Measurements from ENCODE around the gene NDST3. TPM values are rescaled to one million over a fixed set of nuclear protein-coding genes. Genes with fewer than 3 reads are reported as not detected.

NDST3 gene
- total RNA-seq: 0.09 TPM in 1 of 2 replicates, not detected in the other

- intact Hi-C loops (cut with micrococcal nuclease): loop anchor here (5.0 kb wide), 1 partner anchor 188 kb away; no protein-coding TSS in a partner anchor
Observed at GRCh38 chr4:118034053-118034785, at the start of gene NDST3. Gene NDST3 (plus strand): TSS chr4:118034486. CDS start chr4:118053911, 19,425 bp downstream.

DNA sequence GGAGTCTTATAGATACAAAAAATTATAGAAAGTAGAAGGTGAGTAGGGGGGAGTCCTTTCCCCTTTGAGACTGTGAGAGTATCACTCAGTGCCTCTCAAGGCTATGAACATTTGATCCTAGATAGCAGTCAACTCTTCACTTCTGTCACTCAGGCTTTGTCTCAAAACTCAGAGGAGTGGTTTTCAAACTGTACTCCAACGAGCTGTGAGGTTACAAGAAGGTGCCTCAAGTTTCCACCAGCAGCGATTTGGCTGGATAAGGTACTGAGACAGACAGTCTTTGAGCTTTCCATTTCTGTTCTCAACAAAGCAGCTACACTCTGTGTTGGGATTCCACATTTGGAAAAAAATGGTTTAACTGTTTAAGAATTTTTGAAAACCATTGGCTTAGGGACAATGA is 48.0 kb upstream of the NDST3 start:
- intact Hi-C loops (cut with micrococcal nuclease): no loop called here

DNA sequence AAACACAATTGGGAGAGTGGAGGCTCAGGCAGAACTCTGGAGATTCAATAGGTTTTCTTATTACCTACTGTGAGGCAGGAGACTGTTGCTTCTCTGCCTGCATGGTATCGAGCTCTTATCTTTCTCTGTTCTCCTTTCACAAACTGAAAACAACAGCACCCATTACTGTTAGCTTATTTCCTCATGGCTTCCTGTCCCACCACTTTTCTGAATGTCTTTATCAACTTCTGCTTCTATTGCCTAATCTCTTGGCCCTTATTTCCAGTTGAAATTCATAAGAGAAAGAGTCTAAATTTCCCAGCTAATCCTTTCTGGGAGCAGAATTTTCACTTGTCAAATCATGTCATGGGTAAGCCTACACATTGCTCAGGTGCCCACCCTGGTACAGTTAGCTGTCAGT is 46.8 kb upstream of the NDST3 start:
- intact Hi-C loops (cut with micrococcal nuclease): no loop called here

GRCh38 chr4:117996891-117997290 is 37.4 kb upstream of the NDST3 start:
- intact Hi-C loops (cut with micrococcal nuclease): no loop called here

- intact Hi-C loops (cut with micrococcal nuclease): no loop called here
Observed at GRCh38 chr4:118004088-118004487, 30.2 kb upstream of the NDST3 start.

- intact Hi-C loops (cut with micrococcal nuclease): no loop called here
Observed at GRCh38 chr4:118005883-118006282, 28.4 kb upstream of the NDST3 start.

DNA sequence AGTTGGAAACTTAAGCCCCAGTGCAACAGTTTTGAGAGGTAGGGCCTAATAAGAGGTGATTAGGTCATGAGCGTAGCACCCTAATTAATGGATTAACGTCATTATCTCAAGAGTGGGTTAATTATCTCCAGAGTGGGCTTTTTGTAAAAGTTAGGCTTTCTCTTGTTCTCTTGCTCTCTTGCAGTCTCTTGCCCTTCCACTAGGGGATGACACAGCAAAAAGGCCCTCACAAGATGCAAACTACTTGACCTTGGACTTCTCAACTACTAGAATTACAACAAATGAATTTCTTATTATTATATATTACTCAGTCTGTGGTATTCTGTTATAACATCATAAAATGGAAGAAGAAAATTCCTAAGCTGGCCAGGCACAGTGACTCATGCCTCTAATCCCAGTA is 22.1 kb upstream of the NDST3 start:
- intact Hi-C loops (cut with micrococcal nuclease): no loop called here

DNA sequence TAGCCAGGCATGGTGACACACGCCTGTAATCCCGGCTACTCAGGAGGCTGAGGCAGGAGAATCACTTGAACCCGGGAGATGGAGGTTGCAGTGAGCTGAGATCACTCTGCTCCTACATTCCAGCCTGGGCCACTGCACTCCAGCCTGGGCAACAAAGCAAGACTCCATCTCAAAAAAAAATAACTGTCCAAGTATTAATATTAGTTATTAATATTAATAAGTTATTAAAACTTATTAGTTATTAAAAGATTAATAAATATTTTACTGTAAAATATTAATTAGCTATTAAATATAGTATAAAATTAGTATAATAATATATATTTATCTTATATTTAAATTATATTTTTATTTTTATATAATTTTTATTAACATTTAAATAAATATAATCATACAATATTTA is 19.5 kb upstream of the NDST3 start:
- intact Hi-C loops (cut with micrococcal nuclease): no loop called here

GRCh38 chr4:118018381-118019145 is 15.7 kb upstream of the NDST3 start:
- intact Hi-C loops (cut with micrococcal nuclease): no loop called here

DNA sequence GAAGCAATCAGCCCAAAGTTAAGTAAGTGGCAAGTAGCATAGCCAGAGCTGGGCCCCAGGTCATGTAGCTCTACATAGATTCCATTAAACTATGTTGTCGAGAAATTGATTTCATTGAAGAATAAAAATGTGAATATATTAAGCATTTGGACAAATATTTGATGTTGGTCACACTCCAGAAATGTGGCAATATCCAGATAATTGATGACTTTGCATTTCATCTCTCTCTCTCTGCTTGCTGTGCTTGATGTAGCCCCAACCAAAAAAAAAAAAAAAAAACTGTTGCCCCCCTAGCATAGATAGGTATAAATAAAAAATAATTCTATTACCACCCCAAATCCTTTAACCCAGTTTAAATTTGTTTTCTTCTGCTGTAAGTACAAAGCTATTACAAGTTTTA is 7.5 kb upstream of the NDST3 start:
- intact Hi-C loops (cut with micrococcal nuclease): no loop called here

DNA sequence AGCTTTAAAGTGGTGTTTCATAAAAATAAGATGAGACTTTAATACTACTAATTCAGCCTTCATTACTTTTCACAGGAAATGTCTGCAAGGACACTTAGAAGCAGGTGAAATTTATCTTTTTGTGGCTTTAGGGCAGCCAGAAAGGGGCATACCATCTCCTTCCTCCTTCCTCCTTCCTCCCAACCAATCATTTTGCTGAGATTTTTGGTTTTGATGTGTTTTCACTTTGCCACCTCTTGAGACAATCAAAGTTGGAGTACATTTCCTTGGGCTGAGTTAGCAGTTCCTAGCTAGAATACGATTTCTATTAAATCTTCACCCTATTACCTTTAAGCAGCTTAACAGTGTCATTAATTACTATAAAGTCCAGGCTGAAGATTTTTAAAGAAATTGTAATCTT is 5.1 kb upstream of the NDST3 start:
- intact Hi-C loops (cut with micrococcal nuclease): no loop called here

- intact Hi-C loops (cut with micrococcal nuclease): loop anchor here (5.0 kb wide), 1 partner anchor 190 kb away; no protein-coding TSS in a partner anchor
Observed at GRCh38 chr4:118032691-118033090, 1.6 kb upstream of the NDST3 start.

- intact Hi-C loops (cut with micrococcal nuclease): loop anchor here (5.0 kb wide), 1 partner anchor 189 kb away; no protein-coding TSS in a partner anchor
Observed at GRCh38 chr4:118033148-118034052, 886 bp upstream of the NDST3 start.

- intact Hi-C loops (cut with micrococcal nuclease): no loop called here
Observed at GRCh38 chr4:118035309-118035708, 1.0 kb downstream of the NDST3 start.

DNA sequence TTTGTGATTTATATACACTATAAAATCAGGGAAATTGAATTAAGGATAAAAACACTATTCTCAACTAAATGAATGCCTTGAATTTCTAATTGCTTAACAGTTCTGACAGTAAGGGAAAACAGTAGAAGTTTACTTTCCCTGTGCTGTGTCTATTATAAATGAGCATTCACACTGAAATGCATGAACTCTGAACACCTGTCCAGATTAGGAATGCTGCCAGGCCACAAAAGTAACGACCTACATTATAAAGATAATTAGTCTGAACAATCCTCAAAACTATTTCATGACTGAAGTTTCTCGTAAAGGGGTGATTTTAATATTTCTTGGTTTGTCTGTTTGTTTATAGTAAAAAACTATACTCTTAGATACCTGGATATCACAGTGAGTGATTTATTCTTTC is 2.0 kb downstream of the NDST3 start:
- intact Hi-C loops (cut with micrococcal nuclease): no loop called here

DNA sequence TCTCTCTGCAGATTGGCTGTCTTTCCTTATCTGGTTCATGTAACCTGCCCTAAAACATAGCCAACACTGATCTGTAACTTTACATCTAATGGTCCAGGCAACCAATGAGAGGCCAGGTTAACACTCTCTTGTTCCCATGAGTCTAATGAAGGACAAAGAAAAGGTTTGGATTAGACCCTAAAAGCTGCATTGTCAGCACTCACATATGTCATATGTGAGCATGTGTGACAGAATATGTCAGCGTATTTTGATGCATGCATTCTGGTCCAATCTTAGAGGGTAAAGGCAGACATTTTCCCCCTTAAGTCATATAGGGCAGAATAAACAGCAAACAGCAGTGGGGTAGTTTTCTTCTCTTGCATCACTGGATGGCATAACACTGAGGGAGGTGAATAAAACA is 3.7 kb downstream of the NDST3 start:
- intact Hi-C loops (cut with micrococcal nuclease): no loop called here

DNA sequence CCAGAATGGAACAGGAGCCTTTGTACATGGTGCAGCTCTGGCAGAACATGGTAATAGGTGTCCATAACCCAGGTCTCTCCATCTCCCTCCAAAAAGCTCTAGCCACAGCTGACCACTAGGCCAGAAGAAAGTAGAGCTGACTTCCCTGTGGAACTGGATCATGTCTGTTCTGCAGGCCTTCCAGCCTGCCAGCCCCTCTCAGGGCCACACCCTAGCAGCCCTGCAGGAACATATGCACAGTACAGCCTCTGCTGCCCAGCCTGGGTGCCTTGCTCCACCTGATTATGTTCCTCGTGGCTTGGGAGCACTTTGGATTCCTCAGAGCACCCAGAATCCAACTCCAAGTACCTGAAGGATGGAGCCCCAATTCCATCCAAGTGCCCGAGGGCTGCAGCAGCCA is 12.0 kb downstream of the NDST3 start:
- intact Hi-C loops (cut with micrococcal nuclease): no loop called here

GRCh38 chr4:118047043-118047442 is 12.8 kb downstream of the NDST3 start:
- intact Hi-C loops (cut with micrococcal nuclease): no loop called here

DNA sequence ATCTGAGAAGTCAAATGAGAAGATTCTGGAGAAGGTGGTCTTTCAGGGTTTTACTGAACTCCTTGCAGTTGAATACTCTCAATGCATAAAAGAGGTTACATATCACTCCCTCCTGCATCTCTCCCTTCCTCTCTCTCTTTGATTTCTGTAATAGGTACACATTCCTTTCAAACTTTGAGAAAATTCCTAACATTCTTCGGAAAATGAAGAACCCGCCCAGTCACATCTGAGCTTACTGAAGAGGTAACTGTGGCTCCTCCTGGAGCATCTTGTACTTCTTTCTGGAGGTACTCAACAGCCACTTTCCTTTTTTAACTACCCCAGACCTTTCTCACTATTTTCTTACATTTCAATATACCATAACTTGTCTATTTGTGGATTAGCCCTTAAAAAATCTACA is 24.7 kb downstream of the NDST3 start:
- intact Hi-C loops (cut with micrococcal nuclease): no loop called here

DNA sequence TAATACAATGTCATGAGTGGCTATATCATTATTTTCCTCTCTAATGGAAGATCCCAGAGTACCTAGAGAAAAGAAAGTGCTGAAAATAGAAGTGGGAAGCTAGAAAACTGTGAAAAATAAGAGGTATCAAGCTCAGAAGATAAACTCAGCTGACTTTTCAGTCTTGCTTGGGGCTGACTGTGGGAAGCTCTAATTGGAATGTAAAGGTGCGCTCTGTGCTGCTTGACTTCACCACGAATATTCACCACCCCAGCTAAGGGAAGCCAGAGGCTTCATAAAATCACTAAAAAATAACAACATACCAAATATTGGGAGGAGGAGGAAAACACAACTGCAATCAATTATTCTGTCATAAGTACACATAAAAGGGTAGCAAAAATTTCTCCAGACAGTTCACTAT is 25.1 kb downstream of the NDST3 start:
- intact Hi-C loops (cut with micrococcal nuclease): no loop called here

DNA sequence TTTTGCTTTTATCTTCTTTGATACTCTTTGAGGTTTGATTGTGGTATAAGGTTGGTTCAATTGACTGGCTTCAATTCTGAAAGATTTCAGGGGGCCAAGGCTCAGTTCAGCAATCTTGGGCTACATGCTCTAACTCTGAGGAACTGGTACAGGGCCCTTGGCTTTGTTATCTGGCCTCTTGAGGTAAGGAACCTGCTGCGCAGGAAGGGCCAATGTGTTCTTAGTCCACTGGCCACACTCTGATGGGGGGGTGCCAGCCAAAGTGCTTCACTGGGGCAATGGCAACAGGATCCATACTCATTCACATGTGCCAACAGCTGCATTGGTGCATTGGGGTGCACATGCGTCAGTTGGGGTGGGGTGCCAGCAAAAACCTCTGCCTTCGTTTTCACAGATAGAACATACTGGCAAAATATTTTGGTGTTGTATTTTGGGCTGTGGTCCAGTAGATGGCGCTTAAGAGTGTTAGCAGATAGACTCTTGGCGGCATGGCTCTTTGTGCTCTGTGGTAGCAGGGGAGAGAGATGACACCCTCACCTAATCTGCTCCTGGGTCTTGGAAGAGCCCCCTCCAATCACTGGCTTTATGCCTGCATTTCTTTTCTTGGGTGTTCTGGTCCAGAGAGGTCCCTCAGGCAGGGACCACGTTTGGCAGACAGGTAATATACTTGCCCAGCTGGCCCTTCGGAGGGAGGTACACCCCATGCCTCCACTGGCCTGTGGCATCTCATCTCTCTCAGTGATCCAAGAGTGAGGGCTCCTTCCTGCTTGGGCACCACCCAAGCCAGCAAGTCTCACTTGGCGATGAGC is 42.9 kb downstream of the NDST3 start:
- intact Hi-C loops (cut with micrococcal nuclease): loop anchor here (1.0 to 2.0 kb wide), 2 partner anchors 147 to 194 kb away; no protein-coding TSS in a partner anchor
